Renal cortex interstitium (tissue), 11 donors: ENCODE data around the gene MATN1. TPM values are rescaled to one million over a fixed set of nuclear protein-coding genes. Genes with fewer than 3 reads are reported as not detected.

ENCODE experiments used
- DNase-seq, 11 donors: peaks; one replicate each; pipeline ENCODE4 v3.0.0-alpha.2; 2013; ENCODE audit warnings: low read depth in 9 of 11, low spot score in 4 of 11; ENCODE audit errors: extremely low read depth in 1 of 11
- polyA plus RNA-seq, 3 donors: library from polyadenylated mRNA; unstranded; fragments of 120-200 nt; gene quantifications; one replicate each; pipeline ENCODE4 v1.2.1, GENCODE V29; 2013; ENCODE audit not compliant: insufficient read length in 3 of 3

Gene MATN1
- polyA plus RNA-seq, 3 donors = 0.34 to 0.57 (median 0.36) TPM

DNA sequence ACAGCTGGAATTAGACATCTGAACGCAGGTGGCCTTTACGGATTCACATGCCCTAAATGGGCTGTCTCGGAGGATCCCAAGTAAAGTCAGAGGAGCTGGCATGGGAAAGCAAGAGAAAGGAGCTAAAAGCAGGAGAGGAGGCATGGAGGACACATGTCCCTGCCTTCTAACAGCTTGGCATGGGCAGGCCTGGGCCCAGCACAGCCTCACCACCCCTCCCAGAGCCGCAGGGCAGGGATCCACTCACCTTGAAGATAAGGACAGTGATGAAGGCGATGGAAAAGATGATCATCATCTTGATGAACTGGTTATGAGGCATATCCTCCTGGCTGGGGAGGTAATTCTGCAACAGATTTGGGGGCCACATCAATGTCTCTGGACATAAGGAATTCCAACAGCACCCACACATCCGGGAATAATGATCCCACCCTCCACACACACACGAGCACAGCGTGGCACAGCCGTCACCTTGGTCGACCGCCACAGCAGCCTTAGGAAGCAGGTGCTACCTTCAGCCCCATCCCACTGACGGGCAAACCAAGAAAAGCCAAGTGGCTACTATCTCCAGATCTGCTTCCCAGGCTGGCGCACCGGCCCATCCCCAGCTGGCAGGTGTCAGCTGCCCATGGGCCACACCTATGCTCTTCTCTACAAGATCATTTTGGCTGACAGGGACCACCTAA, 14.1 kb upstream of the MATN1 start:
- no peak for DNase-seq

DNA sequence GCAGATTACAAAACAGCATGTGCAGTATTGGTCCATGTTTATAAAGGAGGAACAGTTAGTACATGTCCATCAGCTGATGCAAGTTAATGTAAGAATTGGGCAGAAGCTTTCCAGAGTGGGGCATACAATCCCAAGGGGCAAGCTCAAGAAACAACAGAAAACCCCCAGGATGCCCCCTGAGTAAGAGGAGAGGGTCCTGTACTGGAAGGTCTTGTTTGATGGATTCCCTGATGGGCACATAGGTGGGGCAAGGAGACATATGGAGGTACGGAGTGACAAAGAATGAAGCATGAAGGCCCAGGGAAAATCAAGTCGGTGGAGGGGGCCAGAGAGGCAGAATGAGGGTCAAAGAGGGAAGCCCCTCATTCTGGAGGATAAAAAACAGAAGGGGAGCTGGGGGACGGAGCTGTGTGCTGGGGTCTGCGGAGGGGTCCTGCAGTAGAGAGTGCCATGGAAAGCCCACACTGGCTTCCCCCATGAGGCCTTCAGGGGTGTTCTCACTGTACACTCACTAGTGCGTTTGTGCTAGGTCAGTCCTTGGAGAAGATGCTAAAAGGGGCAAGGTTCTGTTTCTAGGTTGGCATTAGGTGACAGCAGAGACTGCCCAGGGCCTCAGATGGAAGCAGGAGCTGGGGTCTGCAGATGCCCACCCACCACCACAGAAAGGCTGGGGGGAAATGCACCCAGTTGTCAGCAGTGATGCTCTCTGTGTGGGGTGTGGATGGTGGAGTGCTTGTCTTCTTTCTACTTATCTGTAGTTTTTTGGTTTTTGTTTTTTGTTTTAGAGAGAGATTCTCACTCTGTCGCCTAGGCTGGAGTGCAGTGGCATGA, 12.5 kb upstream of the MATN1 start:
- DNase-seq = no peak

DNA sequence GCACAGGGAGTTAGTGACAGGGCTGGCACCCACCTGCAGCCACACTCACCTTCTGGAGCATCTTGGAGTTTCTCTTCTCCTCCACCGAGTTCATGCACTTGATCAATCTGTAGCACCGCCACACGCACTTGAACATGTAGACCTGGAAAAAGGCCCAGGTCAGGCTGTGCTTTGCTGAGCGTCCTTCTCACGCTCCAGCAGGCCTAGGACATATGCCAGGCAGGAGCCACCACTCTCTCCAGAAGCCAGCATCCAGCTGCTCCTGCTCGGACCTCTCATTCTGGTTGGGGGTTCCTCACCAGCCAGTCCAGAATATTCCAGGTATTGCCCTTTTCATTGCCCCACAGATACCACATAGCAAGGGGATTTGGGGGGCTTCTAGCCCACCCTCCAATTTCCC, 11.7 kb upstream of the MATN1 start:
- no peak for DNase-seq

DNA sequence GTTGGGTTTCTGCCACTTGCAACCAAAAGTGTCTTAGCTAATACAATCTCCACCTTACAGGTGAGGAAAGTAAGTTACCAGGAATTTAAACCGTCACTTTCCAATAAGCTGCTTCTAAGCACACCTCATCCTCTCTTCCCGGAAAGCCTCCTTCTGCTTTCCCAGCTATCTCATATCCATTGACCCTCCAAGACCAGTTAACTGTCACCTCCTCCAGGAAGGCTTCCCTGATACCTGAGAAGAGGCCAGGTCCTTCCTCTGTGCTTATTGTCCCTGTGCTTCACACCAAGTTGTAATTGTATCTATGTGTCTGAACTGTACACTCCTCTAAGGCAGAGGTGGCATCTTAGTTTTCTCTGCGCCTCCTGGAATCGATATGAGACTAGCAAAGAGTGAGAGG, 11.2 kb upstream of the MATN1 start:
- DNase-seq = no peak

DNA sequence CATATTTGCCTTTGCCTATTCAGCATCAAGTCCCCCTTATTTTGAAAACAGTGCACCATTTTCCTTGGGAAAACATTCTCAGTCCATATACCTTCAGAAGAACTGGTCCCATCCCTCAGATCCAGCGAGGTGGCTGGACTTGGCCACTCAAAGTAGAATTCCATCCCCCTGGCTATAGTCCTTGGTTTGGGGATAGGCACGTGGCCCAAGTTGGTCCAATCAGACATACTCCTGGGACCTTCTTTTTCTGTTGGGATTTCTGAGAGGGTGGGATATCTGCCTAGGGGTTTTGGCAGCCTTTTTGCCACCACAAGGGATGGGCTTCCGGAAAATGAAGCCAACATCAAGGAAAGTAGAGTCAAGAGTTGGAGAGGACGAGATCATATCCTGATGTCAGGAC, 10.7 kb upstream of the MATN1 start:
- no peak for DNase-seq

DNA sequence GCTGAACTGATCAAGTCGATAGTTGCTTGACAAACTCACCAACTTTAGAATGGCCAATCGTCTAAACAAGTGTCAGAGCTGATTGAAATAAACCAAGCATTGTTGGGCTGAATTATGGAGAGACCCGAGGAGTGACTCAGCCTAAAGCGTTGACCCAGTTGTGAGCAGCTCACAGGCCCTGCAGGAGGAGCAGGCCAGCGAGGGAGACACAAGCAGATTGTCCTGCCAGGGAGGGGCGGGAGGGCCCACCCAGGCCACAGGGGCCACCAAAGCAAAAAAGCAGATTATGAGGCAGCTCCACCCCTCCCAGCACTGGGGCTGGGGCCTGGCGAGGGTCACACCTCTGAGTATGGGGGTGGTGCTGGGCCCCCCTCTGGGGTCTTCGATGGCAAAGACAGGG, 10.1 kb upstream of the MATN1 start:
- no peak for DNase-seq

DNA sequence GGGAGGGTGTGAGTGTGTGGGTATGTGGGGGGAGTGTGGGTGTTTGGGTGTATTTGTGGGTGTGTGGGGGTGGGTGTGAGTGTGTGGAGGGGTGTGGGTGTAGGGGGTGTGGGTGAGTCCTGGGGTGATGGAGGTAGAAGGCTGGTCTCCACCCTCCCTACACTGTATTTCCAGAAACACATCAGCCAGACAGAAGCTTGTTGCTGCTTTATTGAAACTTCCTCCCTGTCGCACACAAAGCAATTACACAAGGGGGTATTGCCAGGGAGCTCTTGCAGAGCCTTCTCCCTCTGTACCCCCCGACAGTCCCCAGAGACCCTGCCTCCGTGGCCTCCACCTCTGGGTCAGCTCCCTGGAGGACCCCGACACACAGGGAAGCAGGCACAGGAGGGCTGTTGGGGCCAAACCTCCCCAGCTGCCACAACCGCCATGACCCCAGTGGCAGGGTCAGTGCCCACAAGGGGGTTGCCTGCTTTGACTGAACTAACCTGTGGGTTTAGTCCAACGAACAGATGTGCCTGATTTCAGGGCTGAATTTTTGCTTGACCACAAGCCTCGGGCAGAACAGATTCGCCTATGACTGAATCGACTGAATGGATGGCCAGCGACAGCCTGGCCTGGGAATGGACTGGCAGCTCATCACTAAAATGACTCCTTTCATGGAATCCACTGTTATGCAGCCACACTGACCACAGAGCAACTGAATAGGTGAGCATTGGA, 9.1 kb upstream of the MATN1 start:
- no peak for DNase-seq

DNA sequence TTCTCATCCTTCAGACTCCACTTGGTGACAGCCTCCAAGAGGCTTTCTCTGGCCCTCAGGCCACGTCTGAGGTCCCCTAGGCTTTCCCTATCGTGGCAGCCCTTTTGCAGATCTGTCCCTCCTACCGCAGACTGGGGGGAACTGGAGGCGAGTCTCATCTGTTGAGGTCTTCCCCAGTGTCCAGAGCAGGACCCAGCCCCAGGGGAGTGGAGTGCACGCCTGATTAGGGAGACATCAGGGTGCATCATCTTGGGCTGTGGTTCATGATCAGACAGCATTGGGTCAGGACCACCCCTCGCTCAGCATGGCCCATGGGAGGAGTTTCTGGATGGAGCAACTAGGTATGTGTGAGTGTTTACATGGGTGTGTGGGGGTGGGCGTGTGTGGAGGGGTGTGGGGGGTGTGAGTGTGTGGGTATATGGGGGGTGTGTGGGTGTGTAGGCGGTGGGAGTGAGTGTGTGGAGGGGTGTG, 8.5 kb upstream of the MATN1 start:
- no peak for DNase-seq

DNA sequence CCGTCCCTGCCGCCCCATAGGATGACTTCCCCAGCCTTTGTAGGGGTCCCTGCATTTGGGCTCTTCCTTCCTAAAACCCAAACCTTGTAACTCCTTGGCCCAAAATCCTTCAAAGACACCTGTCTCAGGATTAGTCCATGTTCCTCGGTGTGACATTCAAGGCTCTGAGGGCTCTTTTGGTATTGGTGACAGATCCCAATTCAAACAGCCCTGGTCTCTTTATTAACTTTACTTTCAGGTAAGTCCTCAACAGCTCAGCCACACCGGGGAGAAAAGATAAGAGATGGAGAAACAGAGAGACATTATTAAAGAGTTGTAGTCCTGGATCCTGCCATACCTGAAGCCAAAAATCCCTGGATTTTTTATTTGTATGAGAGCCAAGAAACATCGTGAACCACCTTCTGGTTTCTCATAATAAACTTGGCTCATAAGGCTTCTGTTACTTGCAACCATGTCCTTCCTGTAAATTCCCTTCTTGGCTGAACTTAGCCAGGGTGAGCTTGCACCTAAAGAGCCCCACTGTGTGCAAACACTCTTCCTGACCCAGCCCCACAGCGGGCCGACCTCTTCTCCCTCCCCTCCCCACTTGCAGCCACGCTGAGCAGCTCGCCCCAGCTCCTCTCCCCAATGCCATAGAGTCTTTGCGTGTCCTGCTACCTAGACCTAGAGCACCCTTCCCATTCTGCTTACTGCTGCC, 7.9 kb upstream of the MATN1 start:
- no peak for DNase-seq

DNA sequence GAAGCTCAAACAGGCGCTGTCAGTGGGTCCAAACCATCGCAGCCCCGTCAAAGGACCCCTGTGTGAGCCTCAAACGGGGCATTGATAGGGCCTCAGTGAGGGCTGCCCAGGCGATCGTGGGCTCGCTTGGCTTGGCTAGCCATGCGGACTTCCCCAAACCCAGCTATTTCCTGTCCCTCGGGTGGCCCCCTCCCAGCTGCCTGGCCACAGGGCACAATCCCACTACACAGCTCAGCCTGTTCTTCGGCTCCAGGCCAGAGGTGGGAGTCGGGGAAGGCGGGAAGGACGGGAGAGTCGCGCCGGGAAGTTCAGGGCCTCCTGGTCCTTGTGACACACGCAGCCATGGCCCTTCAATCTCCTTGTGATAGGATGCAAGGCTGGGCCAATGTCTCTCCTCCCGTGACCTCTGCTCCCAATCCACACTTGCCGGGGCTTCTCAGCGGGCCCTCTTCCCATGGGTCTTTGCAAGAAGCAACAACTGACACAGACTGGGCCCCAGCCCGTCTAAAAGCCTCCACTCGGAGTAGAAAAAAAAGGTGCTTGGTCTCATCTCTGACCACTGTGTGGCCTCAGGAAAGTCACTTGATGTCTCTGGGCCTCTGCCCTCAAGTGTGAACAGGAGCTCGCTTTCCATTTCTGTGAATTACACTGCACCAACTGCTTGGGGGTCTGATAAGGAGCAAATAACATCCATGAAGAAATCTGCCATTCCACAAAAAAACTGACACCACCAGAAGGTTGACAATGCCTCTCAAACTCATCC, 7.1 kb upstream of the MATN1 start:
- peak in 4 of 11 donors; percentile 35 to 54 (median 42) for DNase-seq

DNA sequence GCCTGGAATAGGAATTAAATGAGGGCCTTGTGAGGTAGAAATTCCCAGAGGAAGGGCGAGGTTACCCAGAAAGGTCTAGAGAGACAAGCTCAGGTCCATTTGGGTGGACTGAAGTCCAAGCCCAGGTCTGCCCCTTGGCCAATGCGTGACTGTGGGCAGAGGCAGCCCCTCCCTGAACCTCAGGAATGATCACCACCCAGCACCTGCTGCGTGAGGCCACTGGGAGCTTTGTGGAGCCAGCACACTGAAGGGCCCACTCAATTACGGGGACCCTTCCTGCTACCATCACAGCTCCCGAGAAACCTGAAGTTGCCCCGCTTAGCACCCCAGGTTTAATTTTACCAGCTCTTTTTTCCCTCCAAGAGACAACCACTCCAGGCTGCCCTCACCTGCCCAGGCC, 6.5 kb upstream of the MATN1 start:
- no peak for DNase-seq

DNA sequence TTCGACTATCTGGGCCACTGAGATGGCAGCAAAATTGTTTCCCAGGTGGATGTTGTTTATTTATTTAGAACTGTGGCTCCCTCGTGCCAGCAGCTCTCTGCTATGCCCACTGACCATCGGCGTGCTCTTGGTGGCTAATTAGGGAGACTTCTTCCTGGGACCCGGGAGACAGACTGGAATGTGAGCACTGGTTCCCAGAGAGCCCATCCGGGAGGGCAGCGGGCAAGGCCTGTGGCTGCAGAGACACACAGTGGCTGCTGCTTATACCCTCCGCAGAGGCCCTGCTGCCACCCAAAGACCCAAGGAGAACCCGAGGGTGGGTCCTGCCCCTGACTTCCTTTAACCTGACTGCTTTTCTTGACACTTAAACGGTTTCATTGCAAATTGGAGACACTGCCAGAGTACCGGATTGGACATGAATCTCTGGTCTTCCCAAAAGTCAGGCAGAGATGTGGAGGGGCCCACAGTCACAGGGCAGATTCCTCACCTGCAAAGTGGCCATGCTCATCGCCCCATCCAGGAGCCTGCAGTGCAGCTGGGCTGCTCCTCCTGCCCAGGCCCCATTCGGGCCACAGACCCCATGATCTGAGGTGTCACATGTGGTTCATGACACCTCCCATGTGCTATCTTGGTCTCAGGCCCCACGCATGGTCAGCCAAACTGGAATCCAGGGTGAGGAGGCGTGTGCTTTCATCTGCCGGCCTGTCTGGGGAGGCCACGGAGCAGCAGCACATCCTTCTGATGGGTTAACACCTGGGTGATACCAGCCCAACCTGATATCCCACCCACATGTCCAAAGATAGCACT, 5.7 kb upstream of the MATN1 start:
- DNase-seq = no peak

DNA sequence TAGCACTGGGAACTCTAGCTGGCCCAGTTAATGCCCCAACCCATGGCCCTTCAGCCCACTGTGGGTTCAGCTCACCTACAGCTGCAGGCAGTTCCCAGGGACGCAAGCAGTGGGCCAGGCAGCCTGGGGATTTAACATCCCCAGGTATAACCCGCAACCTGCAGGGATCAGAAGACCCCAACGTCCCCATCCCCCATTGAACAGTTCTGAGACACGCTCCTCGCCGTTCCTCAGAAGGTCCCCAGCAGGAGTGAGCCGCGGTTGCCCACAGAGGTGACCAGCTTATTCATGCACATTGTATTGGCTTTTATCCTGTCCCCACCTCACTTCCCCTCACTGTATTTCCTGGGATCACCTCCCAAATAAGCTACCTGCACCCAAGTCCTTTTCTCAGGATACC, 5.0 kb upstream of the MATN1 start:
- DNase-seq = no peak

DNA sequence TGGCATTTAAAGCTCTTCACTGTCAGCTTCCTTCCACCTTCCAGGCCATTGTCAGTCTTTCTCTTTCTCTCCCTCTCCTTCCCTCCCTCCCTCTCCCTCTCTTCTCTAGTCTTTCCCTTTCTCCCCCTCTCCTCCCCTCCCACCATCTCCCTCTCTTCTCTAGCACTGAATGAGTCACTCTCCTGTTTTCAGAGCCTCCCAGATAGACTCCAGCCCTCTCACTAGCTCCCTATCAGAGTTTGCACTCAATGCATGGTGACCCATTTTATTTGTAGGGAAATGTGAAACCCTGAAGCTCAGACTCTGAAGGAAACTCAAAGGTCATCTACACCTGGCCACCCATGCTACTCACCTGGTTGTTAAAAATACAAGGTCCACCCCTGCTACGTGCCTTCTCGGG, 4.4 kb upstream of the MATN1 start:
- no peak for DNase-seq

DNA sequence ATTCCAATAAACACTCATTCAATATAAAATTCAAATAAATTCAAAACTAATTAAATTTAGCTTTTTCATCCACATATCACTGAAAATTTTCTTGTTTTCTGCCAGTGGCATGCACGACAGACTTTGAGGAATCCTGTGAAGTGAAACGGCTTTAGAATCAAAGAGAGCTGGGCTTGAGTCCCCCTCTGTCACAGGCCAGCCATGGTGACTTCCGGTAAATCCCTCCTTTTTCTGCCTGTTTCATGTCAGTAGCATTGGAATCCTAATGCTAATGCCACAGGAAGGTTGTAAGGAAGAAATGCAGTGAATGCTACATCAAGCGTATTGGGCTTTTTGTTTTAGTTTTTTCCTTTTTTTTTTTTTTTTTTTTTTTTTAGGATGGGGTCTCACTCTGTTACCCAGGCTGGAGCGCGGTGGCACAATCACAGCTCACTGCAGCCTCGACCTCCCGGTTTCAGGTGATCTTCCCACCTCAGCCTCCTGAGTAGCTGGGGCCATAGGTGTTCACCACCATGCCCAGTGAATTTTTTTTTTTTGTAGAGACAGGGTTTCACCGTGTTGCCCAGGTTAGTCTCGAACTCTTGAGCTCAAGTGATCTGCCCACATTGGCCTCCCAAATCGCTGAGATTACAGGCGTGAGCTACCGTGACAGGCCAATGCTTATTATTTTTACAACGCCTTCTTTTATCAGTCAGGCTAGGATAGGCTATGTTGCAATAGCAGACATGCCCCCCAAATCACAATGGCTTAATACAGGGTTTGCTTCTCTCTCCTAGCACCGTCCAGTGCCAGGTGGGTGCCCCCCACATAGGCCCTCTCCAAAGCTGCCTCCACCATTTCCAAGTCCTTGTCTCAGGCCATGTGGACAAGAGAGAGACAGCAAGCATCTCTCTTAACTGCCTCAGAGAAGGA, 3.6 kb upstream of the MATN1 start:
- DNase-seq = no peak

DNA sequence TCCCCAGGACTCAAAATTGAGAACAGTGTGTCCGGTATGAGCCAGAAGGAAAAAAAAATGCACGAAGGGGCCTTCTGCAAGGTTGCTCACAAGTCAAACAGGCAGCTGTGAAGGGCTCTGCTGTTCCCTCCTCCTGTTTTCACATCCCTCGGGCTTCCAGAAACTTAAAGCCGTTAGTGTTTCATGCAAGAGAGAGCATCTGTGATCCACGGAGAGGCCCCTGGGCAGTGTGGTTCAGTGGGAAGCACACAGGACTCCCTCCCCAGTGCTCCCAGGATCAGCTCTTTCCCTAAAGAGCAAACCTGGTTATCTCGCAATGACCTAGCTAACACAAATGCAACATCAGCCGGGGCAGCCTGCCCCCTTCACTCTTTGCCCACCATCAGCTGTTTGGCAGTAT, 2.9 kb upstream of the MATN1 start:
- no peak for DNase-seq
